GM12878 (cell line): Measurements from ENCODE around the gene ZNF512B. TPM values are rescaled to one million over a fixed set of nuclear protein-coding genes. Genes with fewer than 3 reads are reported as not detected.

Source experiments
- ATAC-seq: fragments of 200-7000 bp; cut with Tn5 transposase; 3 replicates; pipeline ENCODE4 v1.9.1; 2020; ENCODE audit warnings: mild to moderate bottlenecking, moderate library complexity
- BruUV-seq: library from RNA; stranded (reverse); fragments of 400-500 nt; replicated peaks from 2 replicates; lab custom pipeline; 2021; lab: Mats Ljungman, UMichigan
- CTCF ChIA-PET: fragments of 300-600 bp; sonication (Branson Sonifier 250); formaldehyde crosslinking; extraction: SDS; loops from one replicate; lab custom pipeline; 2021; ENCODE audit warnings: inconsistent platforms; lab: Yijun Ruan, JAX
- POLR2A ChIA-PET: fragments of 350-600 bp; formaldehyde crosslinking; extraction: SDS; loops from one replicate; lab custom pipeline; 2021; ENCODE audit warnings: inconsistent platforms; lab: Charles Lee
- RAD21 ChIA-PET: fragments of 300-600 bp; sonication (Branson Sonifier 250); formaldehyde crosslinking; loops from one replicate; lab custom pipeline; 2023; ENCODE audit warnings: antibody characterized with exemption; ENCODE audit not compliant: unreplicated experiment; lab: Charles Lee
- SMC1A ChIA-PET: fragments of 300-600 bp; sonication (Branson Sonifier 250); formaldehyde crosslinking; loops from one replicate; lab custom pipeline; 2023; ENCODE audit not compliant: unreplicated experiment, uncharacterized antibody; lab: Charles Lee
- DNase-seq: peaks from one replicate; pipeline ENCODE4 v3.0.0-alpha.2; 2011; ENCODE audit warnings: low read depth, low spot score
- FAIRE-seq: peaks from 3 replicates; lab custom pipeline; 2011; peaks lifted over from hg19 to GRCh38; lab: Jason Lieb, UNC
- H2AFZ ChIP-seq: 2 replicates; pipeline ENCODE4 v1.6.0; 2011; ENCODE audit warnings: low read depth, low read length, control low read depth; ENCODE audit not compliant: control insufficient read depth
- H3K27ac ChIP-seq: 2 replicates; pipeline ENCODE4 v1.5.1; 2011; ENCODE audit warnings: control low read depth; ENCODE audit not compliant: control insufficient read depth, insufficient read depth
- H3K27me3 ChIP-seq, 2 experiments: replicated peaks in 1 of 2; 2 replicates each; pipeline versions ENCODE4 v1.6.0 to v1.6.1; 2011; ENCODE audit warnings: low read length in 1 of 2; ENCODE audit not compliant: control insufficient read depth in 2 of 2, insufficient read depth in 2 of 2
- H3K36me3 ChIP-seq, 2 experiments: 2 replicates each; pipeline ENCODE4 v1.5.1; 2011; ENCODE audit warnings: low read length in 1 of 2; ENCODE audit not compliant: control insufficient read depth in 2 of 2, insufficient read depth in 2 of 2
- H3K4me1 ChIP-seq: 2 replicates; pipeline ENCODE4 v1.6.1; 2011; ENCODE audit warnings: mild to moderate bottlenecking, low read length, moderate library complexity, mixed read lengths; ENCODE audit not compliant: control insufficient read depth, insufficient read depth
- H3K4me2 ChIP-seq: 2 replicates; pipeline ENCODE4 v1.6.0; 2011; ENCODE audit warnings: control low read depth; ENCODE audit not compliant: control insufficient read depth, insufficient read depth
- H3K4me3 ChIP-seq: fragments of 200-600 bp; sonication (generic); 2 replicates; pipeline ENCODE4 v1.5.1; 2016
- H3K79me2 ChIP-seq: 2 replicates; pipeline ENCODE4 v1.6.0; 2011; ENCODE audit warnings: low read length; ENCODE audit not compliant: control insufficient read depth, insufficient read depth
- H3K9ac ChIP-seq: 2 replicates; pipeline ENCODE4 v1.8.0; 2011; ENCODE audit warnings: low read length, control low read depth, mixed read lengths; ENCODE audit not compliant: control insufficient read depth, insufficient read depth
- H3K9me3 ChIP-seq: replicated peaks from 3 replicates; pipeline ENCODE4 v1.5.1; 2011; ENCODE audit warnings: mild to moderate bottlenecking, low read length; ENCODE audit not compliant: control insufficient read depth, insufficient read depth
- H4K20me1 ChIP-seq: 2 replicates; pipeline ENCODE4 v1.6.0; 2011; ENCODE audit not compliant: control insufficient read depth, insufficient read depth
- E2F8 ChIP-seq: fragments of 450-650 bp; IDR thresholded peaks from 2 replicates; pipeline ENCODE4 v1.6.1; 2018; ENCODE audit warnings: mild to moderate bottlenecking, low read depth, moderate library complexity; ENCODE audit not compliant: partially characterized antibody
- EZH2 ChIP-seq: IDR thresholded peaks from 2 replicates; pipeline ENCODE4 v1.6.1; 2012; ENCODE audit warnings: low read depth, mild to moderate bottlenecking, control low read depth, inconsistent platforms, low read length, borderline replicate concordance; ENCODE audit not compliant: control insufficient read depth
- HDAC6 ChIP-seq: fragments of 200-600 bp; sonication (generic); IDR thresholded peaks from one replicate; pipeline ENCODE4 v1.8.0; 2017; ENCODE audit warnings: antibody characterized with exemption; ENCODE audit not compliant: unreplicated experiment
- IKZF2 ChIP-seq, 2 experiments: fragments of 450-650 bp; IDR thresholded peaks; 2 replicates each; pipeline ENCODE4 v1.6.1; 2017; ENCODE audit warnings: mild to moderate bottlenecking in 2 of 2, moderate library complexity in 2 of 2
- JUND ChIP-seq: IDR thresholded peaks from 2 replicates; pipeline ENCODE4 v1.6.1; 2012; ENCODE audit warnings: low read depth, mild to moderate bottlenecking, low read length, improper control_type of control experiment, moderate library complexity
- NKRF ChIP-seq: fragments of 450-650 bp; conservative IDR thresholded peaks from 2 replicates; pipeline ENCODE4 v1.6.1; 2017; ENCODE audit warnings: mild to moderate bottlenecking, moderate library complexity
- POLR2AphosphoS2 ChIP-seq: IDR thresholded peaks from 2 replicates; pipeline ENCODE4 v1.6.1; 2011; ENCODE audit warnings: low read depth, mild to moderate bottlenecking, low read length, improper control_type of control experiment, moderate library complexity
- RB1 ChIP-seq: fragments of 450-650 bp; formaldehyde crosslinking; IDR thresholded peaks from 2 replicates; pipeline ENCODE4 v1.6.1; 2017; ENCODE audit warnings: mild to moderate bottlenecking, borderline replicate concordance
- RELA ChIP-seq: fragments of 450-650 bp; IDR thresholded peaks from 2 replicates; pipeline ENCODE4 v1.8.0; 2014; ENCODE audit warnings: borderline replicate concordance; ENCODE audit not compliant: partially characterized antibody
- RELB ChIP-seq: fragments of 450-650 bp; IDR thresholded peaks from 2 replicates; pipeline ENCODE4 v1.6.1; 2017; ENCODE audit warnings: low read depth, mild to moderate bottlenecking, moderate library complexity
- SP1 ChIP-seq: IDR thresholded peaks from one replicate; pipeline ENCODE4 v1.6.1; 2011; ENCODE audit warnings: low read depth, low read length
- ZNF24 ChIP-seq: fragments of 450-650 bp; IDR thresholded peaks from 2 replicates; pipeline ENCODE4 v1.6.1; 2017; ENCODE audit warnings: antibody characterized with exemption, mild to moderate bottlenecking
- ZNF384 ChIP-seq: IDR thresholded peaks from 2 replicates; pipeline ENCODE4 v1.6.1; 2012; ENCODE audit warnings: low read depth, mild to moderate bottlenecking, low read length, improper control_type of control experiment, borderline replicate concordance
- ZSCAN29 ChIP-seq: fragments of 450-650 bp; IDR thresholded peaks from 2 replicates; pipeline ENCODE4 v1.6.1; 2017; ENCODE audit warnings: mild to moderate bottlenecking, moderate library complexity
- WGBS: methylation state at CpG from one replicate; pipeline ENCODE4 v1.1.6; 2016; ENCODE audit warnings: low lambda C conversion rate; ENCODE audit not compliant: insufficient replicate concordance, insufficient coverage; ENCODE audit errors: missing lambda C conversion rate; 5-methylcytosine and 5-hydroxymethylcytosine counted together
- in situ Hi-C: fragments of 300-500 bp; cut with MboI; formaldehyde crosslinking; loops from 9 replicates; pipeline ENCODE4 v1.14.3; 2018; ENCODE audit warnings: mixed read lengths
- intact Hi-C: fragments of 100-400 bp; cut with micrococcal nuclease; formaldehyde crosslinking; loops from one replicate; pipeline ENCODE4 v1.14.2; 2022; ENCODE audit not compliant: unreplicated experiment
- polyA plus RNA-seq, 11 experiments: library from polyadenylated mRNA; depleted of rRNA in 4 of 11; unstranded in 6 of 11; stranded (reverse) in 5 of 11; fragments of >200 nt; fragmentation: Nextera tagmentation in 4 of 11; fragmentation: Illumina TruSeq in 1 of 11; extraction: Ambion mirVana in 4 of 11; extraction: Trizol in 1 of 11; gene quantifications; 1 replicate in 1 of 11; 2 replicates in 10 of 11; pipeline versions ENCODE4 v1.2.1 to v1.2.3, GENCODE V29; 2011 to 2016; ENCODE audit warnings: inconsistent platforms in 2 of 11, missing spikeins in 2 of 11, low read depth in 1 of 11
- total RNA-seq, 4 experiments: library from RNA; depleted of rRNA in 3 of 4; stranded (reverse); fragments of >200 nt in 3 of 4; fragmentation: Illumina TruSeq in 1 of 4; extraction: Trizol in 1 of 4; gene quantifications; 2 replicates each; pipeline versions ENCODE4 v1.2.1 to v1.2.3, GENCODE V29; 2013 to 2021
- TF ChIP-seq, protein P1 (sequence below): fragments of 450-650 bp; IDR thresholded peaks from 2 replicates; pipeline ENCODE4 v1.6.1; 2016; ENCODE audit warnings: mild to moderate bottlenecking

ZNF512B gene
- total and polyA plus RNA-seq, 10 of the 15 experiments (the other 5 are each of a cell fraction or from before 2014, with no cell fraction given), result 0.06 to 23.9 (median 4.0) TPM

DNA sequence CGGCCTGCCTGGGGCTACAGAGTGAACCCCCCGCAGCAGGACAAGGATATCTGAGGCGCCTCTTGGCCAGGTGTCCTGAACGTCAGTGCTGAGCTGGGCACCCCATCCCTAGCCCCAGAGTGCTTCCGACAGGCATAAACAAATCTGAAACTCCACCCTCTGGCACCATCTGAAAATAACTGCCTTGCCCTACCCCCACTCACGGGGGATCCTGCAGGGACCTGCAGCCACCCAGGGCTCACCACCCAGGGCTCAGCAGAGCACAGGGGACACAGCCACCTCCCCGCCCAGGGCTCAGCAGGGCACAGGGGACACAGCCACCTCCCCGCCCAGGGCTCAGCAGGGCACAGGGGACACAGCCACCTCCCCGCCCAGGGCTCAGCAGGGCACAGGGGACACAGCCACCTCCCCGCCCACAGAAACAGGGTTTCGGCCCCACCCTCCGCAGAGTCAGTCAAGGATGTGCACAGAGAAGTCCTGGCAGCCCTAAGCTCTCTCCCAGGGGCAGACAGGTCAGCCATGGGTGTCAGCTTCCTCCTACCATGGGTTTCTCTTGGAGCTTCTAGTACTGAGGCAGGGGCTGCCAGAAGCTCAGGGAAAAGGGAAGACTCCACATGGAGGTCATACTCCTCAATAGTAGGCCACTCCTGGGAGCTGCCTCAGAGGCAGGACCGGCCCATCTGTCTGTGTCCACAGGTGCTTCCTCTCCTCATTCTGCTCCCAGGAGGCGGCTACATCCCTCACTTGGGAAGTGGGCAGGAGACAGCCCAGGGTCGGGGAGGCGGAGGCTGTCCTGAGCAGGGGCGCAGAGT is 18.1 kb downstream of the ZNF512B start:
- peaks cover 28% of the 10 kb centered on the region for H3K4me1 ChIP-seq
- WGBS, result 32% methylated on average over 17 of the region's 17 CpGs
- CTCF ChIA-PET, result no interaction called here
- SMC1A ChIA-PET, result no interaction called here
- no peak overlapping the region for H3K4me3 ChIP-seq
- no TSS peak for BruUV-seq
- DNase-seq (no peak), FAIRE-seq (no peak), ATAC-seq (peak; percentile 4; the same call in 1 of the 3 replicates)
- peaks cover 55% of the 10 kb centered on the region for H3K79me2 ChIP-seq
- peaks cover 7% of the 10 kb centered on the region for H4K20me1 ChIP-seq
- peak overlapping the region; percentile 44 for H3K4me2 ChIP-seq
- H3K36me3 ChIP-seq, result no peaks in the 10 kb centered on the region; a peak in 2 of 4 replicates
- RAD21 ChIA-PET, result no interaction called here
- intact Hi-C loops, result no loop called here
- POLR2A ChIA-PET, result interaction anchor here (0.5 kb wide), 1 partner anchor 298 kb away, joined by 3 read pairs; the partner anchor contains the start of gene STMN3
- no peak overlapping the region for H3K27ac ChIP-seq
- no peaks in the 10 kb centered on the region for H3K9me3 ChIP-seq
- H3K27me3 ChIP-seq, result no peaks in the 10 kb centered on the region
- no peak overlapping the region for H3K9ac ChIP-seq
- no peak overlapping the region for H2AFZ ChIP-seq
- in situ Hi-C loops, result no loop called here
- TF ChIP-seq POLR2AphosphoS2 (no peak), IKZF2 (IDR thresholded peaks at IDR 0.05) (no peak), RELA (no peak), NKRF (no peak), RELB (no peak), SP1 (no peak), HDAC6 (no peak), RB1 (no peak), EZH2 (no peak), ZNF384 (no peak), JUND (no peak), ZNF24 (no peak), ZSCAN29 (no peak), E2F8 (no peak)
- TF ChIP-seq, protein P1, sequence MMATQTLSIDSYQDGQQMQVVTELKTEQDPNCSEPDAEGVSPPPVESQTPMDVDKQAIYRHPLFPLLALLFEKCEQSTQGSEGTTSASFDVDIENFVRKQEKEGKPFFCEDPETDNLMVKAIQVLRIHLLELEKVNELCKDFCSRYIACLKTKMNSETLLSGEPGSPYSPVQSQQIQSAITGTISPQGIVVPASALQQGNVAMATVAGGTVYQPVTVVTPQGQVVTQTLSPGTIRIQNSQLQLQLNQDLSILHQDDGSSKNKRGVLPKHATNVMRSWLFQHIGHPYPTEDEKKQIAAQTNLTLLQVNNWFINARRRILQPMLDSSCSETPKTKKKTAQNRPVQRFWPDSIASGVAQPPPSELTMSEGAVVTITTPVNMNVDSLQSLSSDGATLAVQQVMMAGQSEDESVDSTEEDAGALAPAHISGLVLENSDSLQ, result no peak
